PFSK-1 (cell line): ENCODE measurements around the gene SLC7A6.

Experiments used
- POLR2AphosphoS5 ChIP-seq: IDR thresholded peaks from 2 replicates; pipeline ENCODE4 v1.6.1; 2012; ENCODE audit warnings: low read depth, mild to moderate bottlenecking, control low read depth, low read length, moderate library complexity
- TAF1 ChIP-seq: IDR thresholded peaks from 2 replicates; pipeline ENCODE4 v1.6.1; 2012; ENCODE audit warnings: low read length, control low read depth, borderline replicate concordance; ENCODE audit not compliant: insufficient read depth
- TF ChIP-seq, protein P1 (sequence below), 2 experiments: IDR thresholded peaks; 2 replicates each; pipeline versions ENCODE4 v1.6.1 to v1.8.0; 2011 to 2012; ENCODE audit warnings: low read depth in 2 of 2, low read length in 2 of 2, control low read depth in 1 of 2, inconsistent platforms in 1 of 2, mild to moderate bottlenecking in 1 of 2, moderate library complexity in 1 of 2; ENCODE audit not compliant: insufficient read depth in 1 of 2

DNA sequence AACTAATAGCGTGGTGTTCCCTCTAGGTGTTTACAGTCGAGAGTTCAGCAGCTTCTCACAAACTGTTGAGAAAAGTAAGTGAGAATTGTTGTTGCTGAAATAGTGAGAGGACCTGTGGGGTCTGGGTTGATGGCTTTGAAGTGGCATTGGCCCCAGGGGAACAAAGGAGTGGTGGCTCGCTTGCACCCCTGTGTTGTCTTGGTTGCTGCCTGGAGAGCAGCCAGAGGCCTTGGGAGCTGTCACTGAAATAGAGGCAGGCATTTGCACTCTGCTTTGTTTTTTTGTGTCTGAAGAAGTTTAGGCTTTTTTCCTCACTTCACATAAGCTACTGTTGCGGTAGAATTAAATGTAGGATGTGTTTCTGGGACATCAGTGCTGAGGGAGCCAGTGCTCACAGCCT is 83.3 kb downstream of the SLC7A6 start:
- TF ChIP-seq TAF1, result no peak
- no peak for TF ChIP-seq POLR2AphosphoS5
- TF ChIP-seq, protein P1, sequence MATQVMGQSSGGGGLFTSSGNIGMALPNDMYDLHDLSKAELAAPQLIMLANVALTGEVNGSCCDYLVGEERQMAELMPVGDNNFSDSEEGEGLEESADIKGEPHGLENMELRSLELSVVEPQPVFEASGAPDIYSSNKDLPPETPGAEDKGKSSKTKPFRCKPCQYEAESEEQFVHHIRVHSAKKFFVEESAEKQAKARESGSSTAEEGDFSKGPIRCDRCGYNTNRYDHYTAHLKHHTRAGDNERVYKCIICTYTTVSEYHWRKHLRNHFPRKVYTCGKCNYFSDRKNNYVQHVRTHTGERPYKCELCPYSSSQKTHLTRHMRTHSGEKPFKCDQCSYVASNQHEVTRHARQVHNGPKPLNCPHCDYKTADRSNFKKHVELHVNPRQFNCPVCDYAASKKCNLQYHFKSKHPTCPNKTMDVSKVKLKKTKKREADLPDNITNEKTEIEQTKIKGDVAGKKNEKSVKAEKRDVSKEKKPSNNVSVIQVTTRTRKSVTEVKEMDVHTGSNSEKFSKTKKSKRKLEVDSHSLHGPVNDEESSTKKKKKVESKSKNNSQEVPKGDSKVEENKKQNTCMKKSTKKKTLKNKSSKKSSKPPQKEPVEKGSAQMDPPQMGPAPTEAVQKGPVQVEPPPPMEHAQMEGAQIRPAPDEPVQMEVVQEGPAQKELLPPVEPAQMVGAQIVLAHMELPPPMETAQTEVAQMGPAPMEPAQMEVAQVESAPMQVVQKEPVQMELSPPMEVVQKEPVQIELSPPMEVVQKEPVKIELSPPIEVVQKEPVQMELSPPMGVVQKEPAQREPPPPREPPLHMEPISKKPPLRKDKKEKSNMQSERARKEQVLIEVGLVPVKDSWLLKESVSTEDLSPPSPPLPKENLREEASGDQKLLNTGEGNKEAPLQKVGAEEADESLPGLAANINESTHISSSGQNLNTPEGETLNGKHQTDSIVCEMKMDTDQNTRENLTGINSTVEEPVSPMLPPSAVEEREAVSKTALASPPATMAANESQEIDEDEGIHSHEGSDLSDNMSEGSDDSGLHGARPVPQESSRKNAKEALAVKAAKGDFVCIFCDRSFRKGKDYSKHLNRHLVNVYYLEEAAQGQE (IDR thresholded peaks at IDR 0.05; ENCODE audit: insufficient read depth in 1 of 2, low read depth in 2 of 2, low read length in 2 of 2), result no peak
